Endothelial cell of umbilical vein (primary cell): Measurements from ENCODE around the gene FLVCR2.

Experiments
- EZH2 ChIP-seq: IDR thresholded peaks from 2 replicates; pipeline ENCODE4 v1.6.1; 2012; ENCODE audit warnings: borderline replicate concordance, low read depth, mild to moderate bottlenecking, moderate library complexity, low read length, inconsistent platforms; ENCODE audit not compliant: severe bottlenecking
- POLR2A ChIP-seq: IDR thresholded peaks from 2 replicates; pipeline ENCODE4 v1.6.1; 2012; ENCODE audit warnings: low read depth, mild to moderate bottlenecking, control low read depth, low read length
- POLR2AphosphoS5 ChIP-seq: IDR thresholded peaks from 2 replicates; pipeline ENCODE4 v1.6.1; 2012; ENCODE audit warnings: low read depth, mild to moderate bottlenecking, control low read depth, low read length, moderate library complexity; ENCODE audit not compliant: insufficient read depth
- TF ChIP-seq, protein P1 (sequence below), 2 donors: IDR thresholded peaks; 1 replicate in 1 of 2; 2 replicates in 1 of 2; pipeline ENCODE4 v1.5.1; 2011; ENCODE audit warnings: low read length in 2 of 2, mild to moderate bottlenecking in 2 of 2, moderate library complexity in 2 of 2, control low read depth in 1 of 2, inconsistent platforms in 1 of 2, low read depth in 1 of 2; ENCODE audit not compliant: insufficient read depth in 1 of 2; ENCODE audit errors: extremely low read depth in 1 of 2
- TF ChIP-seq, protein P2 (sequence below): IDR thresholded peaks from 2 replicates; pipeline ENCODE4 v1.6.1; 2011; ENCODE audit not compliant: insufficient read depth, insufficient read length

DNA sequence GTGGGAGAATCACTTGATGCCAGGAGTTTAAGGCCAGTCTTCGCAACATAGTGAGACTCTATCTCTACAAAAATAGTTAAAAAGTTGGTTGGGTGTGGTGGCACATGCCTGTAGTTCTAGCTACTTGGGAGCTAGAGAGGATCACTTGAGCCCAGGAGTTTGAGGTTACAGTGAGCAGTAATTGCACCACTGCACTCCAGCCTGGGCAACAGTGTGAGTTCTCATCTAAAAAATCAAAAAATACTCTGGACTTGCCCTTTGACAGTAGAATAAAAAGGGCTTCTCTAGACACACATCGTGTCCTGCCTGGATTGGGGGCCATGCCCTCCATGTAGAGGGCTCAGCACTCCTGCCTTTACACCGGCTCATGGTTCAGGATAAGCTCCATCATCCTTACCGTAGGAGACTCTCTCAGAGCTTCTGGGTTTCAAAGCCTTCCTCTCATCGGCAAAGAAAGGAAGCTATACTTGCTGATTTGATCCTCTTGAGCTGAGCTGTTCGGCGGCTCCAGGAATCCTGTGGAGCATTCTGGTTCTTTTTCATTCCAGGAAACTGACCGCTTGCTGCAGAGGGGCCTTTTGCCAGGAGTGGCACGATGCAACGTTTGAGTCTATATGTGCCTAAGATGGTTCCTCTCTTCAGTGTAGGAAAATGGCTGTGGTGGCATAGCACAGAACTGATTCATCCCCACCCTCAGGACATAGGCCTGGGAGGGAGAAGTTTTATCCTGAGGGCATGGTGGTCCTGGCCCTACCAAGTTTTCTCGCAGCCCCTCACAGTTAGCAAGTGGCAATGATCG lies 29.6 kb downstream of the FLVCR2 start:
- TF ChIP-seq, protein P1, sequence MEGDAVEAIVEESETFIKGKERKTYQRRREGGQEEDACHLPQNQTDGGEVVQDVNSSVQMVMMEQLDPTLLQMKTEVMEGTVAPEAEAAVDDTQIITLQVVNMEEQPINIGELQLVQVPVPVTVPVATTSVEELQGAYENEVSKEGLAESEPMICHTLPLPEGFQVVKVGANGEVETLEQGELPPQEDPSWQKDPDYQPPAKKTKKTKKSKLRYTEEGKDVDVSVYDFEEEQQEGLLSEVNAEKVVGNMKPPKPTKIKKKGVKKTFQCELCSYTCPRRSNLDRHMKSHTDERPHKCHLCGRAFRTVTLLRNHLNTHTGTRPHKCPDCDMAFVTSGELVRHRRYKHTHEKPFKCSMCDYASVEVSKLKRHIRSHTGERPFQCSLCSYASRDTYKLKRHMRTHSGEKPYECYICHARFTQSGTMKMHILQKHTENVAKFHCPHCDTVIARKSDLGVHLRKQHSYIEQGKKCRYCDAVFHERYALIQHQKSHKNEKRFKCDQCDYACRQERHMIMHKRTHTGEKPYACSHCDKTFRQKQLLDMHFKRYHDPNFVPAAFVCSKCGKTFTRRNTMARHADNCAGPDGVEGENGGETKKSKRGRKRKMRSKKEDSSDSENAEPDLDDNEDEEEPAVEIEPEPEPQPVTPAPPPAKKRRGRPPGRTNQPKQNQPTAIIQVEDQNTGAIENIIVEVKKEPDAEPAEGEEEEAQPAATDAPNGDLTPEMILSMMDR (IDR thresholded peaks at IDR 0.05; ENCODE audit: extremely low read depth in 1 of 2, insufficient read depth in 1 of 2, low read depth in 1 of 2, low read length in 2 of 2): no peak
- TF ChIP-seq POLR2A: no peak
- TF ChIP-seq EZH2: no peak
- TF ChIP-seq POLR2AphosphoS5: no peak
- TF ChIP-seq, protein P2, sequence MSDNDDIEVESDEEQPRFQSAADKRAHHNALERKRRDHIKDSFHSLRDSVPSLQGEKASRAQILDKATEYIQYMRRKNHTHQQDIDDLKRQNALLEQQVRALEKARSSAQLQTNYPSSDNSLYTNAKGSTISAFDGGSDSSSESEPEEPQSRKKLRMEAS: no peak
